Loucy (cell line): ENCODE data around the gene EQTN.
"Not testable (repeated sequence)": the region's sequence is repeated elsewhere in the genome, so short reads cannot be mapped to it uniquely, and the experiment has no call there.

Experiments used
- CTCF ChIP-seq: fragments of 200-600 bp; sonication (generic); conservative IDR thresholded peaks from 2 replicates; pipeline ENCODE4 v1.5.1; 2014; ENCODE audit warnings: mild to moderate bottlenecking, antibody characterized with exemption, low read length
- EZH2phosphoT487 ChIP-seq: fragments of 200-600 bp; IDR thresholded peaks from 2 replicates; pipeline ENCODE4 v1.6.1; 2018; ENCODE audit warnings: antibody characterized with exemption, mild to moderate bottlenecking, moderate library complexity, borderline replicate concordance

- not testable (repeated sequence) for TF ChIP-seq CTCF, EZH2phosphoT487
Observed at GRCh38 chr9:27239648-27240047, 57.3 kb downstream of the EQTN start.
